ENCODE data around the gene MYRF.

MYRF gene

DNA sequence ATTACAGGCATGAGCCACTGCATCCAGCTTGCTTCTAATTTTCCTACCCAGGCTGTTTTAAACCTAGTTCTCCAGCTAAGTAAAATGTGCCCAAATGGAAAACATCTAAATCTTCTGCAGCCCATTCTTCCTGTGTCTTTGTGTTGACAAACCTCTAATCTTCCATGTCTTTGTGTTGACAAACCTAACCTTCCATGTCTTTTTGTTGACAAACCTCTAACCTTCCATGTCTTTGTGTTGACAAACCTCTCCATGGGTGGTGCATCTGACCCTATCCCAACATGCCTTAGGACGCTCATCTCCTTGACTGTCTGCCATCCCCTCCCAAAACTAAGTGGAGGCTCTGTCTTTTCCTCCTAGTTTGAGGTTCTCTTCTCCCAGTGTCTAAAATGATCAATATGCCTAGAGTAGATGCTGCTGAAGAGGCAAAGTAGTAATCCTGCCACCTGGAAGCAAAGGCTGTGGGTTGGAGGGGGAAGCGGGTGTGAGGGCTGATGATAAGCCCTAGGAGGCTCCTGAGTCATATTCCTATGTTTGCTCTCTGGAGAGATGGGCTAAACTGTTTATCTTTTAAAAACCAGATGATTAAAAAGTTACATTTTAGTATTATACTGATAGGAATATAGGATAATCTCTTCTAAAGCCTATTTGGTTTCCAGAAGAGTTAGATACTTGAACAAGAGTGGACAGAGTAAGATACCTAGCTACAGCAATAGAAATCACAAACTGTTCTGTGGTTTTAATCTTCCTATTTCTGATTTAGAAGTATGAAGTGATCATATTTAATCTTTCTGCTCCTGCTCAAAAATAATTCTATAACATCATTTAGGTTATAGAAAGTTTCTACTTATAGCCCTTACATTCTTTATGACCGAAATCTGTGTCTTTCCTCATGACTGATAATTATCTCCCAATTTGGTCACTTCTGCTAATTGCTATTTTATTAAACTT, 48.2 kb downstream of the MYRF start:
- peak; percentile 83 for DNase-seq

DNA sequence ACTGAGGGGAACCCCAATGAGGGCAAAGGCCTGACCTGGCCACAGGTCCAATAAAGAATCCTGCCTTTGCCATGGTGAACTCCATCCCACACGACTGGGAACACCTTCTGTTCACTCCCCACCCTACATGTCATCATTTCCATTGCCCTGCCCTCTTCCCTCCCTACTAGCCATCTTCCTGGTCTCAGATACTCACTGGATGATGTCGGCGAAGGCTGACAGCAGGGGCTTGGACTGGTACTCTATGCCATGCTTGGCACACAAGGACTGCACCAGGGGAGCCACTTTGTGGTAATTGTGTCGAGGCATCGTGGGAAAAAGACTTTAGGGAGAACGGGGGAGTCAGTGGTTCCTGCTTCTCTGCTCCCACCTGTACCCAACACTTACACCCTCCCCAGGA, 50.2 kb downstream of the MYRF start:
- no peak for DNase-seq

DNA sequence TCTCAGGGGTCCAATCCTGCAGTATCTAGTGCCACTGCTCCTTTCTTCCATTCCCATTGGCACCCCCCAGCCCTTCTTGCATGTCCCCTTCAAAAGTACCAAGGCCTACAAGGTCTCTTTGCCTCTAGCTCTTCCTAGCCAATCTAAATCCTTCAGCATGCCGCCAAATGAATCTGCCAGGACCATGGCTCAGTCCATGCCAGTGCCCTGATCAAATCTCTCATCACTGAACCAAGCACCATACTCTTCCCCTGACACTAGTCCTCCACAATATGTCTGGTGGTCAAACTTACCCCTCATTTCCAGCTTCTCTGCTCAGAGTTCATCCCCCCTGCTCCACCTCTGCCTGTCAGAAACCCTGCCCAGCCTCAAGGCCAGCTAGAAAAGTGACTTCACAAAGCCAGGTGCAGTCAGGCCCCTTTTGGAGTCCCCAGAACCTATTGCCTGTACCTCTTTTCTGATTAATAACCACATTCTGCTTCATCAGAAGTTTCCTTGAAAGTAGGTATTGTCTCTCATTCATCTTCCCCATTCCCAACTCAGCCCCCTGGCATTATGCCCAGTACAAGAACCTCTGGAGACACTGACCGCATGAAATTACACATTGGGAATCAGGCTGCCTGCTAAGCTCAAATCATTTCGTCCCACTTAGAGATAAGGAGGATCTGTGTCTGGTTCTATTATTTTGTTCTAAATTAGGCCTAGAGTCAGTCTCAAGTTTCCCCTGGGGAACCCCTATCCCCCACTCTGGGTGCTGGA, 51.6 kb downstream of the MYRF start:
- DNase-seq, result no peak

DNA sequence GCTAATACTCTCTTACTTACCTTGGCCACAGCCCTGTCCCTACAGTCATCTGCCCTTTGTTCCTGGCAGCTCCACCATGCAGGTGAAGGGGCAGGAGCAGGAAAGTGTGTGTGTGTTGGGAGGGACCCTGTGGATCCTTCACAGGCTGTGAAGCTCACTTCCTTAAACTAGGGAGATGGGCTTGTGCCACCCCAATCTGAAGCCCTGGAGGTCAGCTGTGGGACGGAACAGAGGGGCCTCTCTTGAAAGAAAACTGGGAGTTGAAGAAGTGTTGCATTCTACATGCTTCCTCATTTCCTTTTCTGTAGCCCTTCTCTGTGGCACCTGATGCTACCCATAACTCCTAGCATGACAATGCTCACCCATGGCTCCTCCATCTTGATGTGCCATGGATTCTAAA, 52.7 kb downstream of the MYRF start:
- no peak for DNase-seq

DNA sequence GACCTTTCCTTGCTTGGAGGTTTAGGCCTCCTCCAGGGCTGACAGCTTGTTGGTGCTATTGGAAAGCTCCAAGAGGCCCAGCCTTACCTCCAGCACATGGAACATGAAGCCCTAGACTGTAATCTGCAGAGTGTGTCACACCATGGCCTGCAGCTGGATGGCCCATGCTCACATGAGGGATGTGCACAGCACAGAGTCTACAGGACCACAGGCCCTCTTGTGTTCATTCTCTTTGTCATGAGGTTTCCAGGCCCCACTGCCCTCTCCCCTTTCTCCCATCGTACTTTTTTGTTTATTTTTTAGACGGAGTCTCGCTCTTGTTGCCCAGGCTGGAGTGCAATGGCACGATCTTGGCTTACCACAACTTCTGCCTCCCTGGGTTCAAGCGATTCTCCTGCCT, 54.3 kb downstream of the MYRF start:
- DNase-seq, result no peak

DNA sequence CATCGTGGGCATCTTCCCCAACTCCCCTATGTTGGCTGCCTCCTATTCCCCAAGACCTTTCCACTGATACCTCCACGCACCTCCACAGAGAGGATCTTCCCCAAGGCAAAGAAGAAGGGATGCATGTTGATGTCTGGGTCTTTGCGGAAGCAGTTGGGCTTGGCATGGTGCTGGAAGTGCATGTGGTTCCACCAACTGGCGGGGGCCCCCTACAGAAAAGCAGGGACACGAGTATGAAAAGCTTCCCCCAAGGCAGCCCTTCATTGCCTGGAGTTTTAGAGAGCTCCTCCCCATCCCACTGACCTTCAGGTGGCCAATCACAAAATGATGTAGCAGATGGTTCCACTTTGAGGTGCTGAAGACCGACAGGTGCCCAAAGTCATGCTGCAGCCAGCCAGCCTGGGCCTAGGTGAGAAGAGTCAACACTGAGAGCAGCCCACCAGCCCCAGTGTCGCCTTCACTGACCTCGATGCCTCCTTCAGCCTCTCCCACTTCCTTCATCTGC, 58.3 kb downstream of the MYRF start:
- no peak for DNase-seq

DNA sequence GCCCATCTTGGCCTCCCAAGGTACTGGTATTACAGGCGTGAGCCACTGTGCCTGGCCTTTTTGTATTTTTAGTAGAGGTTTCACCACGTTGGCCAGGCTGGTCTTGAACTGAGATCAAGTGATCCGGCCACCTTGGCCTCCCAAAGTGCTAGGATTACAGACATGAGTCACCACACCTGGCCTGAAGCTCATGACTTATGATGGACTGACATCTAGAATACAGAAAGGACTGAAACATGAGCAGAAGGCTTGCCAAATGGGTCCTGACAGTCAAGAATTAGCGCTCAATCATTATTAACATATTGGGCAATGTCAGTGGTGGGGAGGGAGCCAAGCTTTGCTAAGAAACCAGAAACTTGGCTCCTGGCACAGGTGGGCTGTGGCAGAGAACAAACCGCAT, 59.4 kb downstream of the MYRF start:
- DNase-seq, result no peak

DNA sequence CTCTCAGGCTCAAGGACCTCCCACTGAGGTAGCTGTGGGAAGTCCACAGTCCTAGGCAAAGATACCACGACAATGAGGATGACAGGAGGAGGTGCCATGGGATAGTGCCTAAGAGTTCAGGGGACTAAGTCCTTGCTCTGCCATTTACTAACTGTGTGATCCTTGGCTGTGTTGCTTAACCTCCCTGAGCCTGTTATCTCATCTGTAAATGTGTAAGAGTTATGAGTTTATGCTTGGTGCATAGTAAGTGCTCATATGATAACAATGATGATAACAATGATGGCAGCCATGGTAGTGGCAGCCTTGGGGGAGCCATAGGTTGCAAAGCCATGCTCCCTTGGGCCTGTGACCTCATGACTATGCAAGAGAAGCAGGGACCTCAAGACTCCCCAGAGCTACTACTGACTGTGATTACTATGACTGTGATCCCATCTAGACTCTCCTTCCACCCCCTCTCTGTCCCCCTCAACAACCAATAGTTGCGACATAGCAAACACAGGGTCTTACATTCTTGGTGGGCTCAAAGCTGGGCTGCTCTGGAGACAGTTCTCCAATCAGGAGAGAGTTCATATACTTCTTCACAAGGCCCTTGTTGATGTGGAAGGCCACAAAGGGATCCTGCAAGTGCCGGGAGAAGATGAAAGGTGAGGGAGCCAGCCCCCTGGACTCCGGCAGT, 60.4 kb downstream of the MYRF start:
- DNase-seq, result no peak

DNA sequence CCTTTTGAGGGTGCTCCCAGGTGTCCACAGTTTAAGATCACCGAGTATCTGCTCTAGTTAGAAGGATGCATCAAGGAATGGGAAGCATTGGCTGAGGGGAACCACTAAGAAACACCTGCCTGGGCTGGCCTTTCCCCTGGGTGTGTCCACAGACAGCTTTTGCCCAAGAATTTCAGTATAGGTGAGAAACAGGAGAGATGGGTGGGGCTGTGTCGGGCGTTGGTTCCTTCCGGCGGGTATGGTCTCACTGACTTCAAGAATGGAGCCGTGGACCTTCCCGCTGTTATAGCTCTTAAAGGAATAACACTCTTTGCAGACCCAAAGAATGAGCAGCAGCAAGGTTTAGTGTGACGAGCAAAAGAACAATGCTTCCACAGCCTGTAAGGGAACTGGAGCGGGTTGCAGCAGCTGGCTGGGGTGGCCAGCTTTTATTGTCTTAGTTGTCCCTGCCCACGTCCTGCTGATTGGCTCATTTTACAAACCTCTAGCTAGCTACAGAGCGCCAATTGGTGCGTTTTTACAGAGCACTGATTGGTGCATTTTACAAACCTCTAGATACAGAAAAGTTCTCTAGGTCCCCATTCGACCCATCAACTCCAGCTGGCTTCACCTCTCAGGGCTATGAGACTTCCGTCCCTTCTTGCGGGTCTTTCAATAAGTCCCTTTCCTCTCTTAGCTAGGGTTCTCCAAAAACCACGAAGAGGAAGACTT, 62.0 kb downstream of the MYRF start:
- DNase-seq, result peak; percentile 67

DNA sequence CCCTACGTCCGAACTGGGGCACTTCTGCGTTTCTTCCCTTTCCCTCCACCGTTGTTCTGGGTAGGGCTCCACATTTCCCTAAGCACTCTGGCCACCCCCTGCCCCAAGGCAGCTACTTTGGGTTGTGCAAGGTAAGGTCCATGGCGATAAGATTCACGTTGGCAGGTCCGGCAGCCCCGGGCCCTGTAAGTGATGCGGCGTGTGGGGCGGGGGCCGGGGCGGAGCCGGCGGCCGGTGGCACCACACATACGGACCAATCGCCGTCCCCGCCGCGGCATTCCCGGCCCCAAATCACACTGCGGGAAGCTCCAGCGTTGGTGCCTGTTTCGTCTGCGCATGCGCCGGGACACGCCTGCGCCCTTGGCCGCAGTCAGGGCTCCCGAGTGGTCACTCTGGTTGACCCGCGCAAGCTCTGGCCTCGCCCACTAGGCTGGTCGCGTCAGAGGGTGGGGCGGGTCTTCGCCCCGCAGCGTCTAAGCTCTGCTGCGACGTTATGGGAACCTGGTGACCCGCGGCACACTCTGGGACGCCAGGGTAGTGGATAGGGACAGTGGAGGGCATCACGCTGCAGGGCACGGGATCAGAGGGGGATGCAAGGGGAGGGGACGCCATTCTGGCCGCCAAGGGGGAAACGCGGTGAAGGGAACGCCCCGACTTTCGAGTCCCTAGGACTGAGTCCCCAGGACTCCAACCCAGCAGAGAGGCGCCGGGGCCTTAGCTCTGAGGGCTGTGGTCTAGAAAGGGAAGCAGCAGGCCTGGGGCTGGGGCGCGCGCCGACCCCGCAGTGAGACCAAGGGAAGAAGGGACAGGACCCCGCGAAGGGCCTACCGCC, 62.7 kb downstream of the MYRF start:
- DNase-seq, result peak; percentile 91

DNA sequence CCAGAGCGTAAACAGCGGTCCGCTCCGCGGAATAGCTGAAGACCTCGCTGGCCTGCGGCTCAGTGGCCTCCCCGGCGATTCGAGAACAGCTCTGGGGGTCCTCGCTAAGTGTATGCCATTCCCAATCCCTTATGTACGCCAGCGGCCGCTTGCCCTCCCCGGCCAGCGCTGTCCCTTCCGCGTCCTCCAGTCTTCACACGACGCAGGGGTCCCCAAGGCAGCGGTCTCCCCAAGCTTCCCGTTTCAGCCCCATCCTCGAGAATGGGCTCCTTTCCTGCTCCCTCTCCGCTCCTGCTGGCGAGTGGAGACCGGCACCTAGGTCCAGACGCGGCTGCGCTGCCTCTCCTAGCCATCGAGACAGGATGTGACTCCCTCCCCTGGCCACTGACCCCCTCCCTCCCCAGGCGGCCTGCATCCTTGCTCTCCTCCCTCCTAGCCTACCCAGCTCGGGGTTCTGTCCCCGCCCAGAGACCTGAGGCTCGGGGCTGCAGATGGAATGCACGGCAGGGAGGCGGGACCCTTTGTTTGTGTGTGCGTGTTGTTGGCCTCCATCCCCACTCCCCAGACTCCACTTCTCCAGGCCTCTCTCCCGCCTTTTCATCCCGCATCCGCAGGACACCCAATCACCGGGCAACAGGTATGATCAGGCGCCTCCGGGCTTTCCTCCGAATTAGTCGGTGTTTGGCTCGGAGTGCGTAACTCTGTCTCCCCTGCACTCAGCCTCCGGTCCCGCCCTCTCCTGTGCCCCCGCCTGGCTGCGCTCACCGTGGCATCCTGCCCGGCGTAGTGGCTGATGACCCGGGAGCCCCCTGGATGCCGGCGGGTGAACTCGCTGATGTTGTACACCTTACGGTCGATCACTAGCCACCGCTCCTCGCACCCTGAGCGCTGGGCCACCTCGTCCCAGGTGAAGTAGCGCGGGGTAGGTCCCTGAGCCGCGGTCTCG, 63.6 kb downstream of the MYRF start:
- DNase-seq, result peak; percentile 73

DNA sequence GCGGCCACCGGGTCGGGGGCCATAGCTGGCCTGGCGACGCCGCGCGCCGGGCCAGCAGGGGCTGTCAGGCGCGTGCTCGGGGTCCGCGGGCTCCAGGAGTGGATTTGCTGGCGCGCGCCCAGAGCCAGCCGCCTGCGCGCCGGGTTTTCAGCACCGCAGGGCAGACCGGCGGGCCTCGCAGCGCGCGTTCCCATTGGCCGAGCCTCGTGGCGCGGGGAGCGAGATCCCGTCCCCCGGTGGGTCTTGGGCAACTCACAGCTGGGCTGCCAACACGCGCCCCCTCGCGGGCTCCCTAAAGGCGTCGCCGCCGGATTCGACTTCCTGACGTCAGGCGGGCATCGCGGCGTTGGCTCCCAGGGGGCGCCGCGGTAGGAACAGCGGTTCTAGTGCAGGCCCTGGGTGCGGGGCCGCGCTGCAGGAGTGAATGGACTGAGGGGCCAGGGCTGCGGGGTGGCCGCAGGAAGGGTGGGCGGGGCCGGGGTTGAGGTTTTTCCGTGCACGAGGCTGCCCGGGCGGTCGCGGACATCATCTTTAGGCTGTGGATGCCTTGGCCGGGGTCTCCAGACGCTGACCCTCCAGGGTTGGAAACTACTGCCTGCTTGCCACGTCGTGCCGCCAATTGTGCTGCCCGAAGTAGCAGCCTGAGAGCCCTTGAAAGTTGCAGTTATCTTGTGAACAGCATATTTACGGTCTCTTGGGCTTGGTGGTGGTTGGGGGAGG, 64.5 kb downstream of the MYRF start, which contains the start of gene FADS1:
Gene FADS1, minus strand, starts transcription at position 268 of the 720 bp plus-strand sequence. Its CDS starts 74 bp downstream, at position 194.
- DNase-seq, result peak; percentile 96

DNA sequence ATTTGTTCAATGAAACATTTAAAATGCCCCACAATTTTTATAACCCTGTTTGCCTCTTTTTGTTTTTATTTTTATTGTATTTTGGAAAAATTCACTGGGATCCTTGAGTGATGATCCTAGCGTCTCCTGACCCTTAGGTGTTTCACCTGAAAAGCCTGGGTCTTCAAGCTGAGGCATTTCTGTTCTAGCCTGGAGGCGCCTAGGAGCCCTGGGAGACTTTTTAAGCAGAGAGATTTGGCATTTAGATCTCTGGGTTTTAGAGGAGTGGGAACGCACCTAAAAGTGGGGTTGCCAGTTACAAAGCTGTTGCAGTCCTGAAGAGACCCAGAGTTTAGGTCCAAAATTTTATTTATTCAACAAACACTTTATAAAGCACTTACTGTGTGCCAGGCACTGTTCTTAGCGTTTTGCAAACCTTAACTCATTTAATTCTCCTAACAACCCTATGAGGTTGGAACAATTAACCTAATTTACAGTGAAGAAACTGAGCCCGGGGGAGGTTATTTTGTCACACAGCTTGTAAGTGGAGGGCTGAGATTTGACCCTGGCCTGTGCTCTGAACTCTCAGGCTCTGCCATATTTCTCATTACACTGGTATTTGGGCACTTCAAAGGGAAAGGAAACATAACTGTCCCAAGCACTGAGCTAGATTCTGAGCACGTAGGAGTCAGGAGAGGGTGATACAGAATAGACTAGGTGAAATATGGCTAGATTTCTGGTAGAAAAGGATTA, 65.2 kb downstream of the MYRF start:
- DNase-seq, result no peak

DNA sequence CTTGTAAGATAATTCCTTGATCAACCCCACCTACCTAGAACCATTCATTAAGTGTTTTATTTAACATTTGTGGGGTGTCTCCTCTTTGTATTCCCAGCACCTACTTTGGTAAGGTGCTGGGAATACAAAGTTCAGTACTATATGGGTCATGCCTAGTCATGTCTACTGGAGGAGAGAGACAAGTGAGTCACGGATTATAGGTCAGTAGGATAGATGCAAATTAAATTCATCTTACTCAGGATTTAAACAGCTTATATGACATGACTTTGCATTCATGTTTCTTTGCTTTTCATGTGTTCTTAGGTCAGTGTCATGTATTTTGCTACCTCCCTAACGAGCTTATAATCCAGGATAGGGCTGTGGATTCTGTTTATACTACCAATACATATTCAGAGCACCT, 67.7 kb downstream of the MYRF start:
- no peak for DNase-seq

DNA sequence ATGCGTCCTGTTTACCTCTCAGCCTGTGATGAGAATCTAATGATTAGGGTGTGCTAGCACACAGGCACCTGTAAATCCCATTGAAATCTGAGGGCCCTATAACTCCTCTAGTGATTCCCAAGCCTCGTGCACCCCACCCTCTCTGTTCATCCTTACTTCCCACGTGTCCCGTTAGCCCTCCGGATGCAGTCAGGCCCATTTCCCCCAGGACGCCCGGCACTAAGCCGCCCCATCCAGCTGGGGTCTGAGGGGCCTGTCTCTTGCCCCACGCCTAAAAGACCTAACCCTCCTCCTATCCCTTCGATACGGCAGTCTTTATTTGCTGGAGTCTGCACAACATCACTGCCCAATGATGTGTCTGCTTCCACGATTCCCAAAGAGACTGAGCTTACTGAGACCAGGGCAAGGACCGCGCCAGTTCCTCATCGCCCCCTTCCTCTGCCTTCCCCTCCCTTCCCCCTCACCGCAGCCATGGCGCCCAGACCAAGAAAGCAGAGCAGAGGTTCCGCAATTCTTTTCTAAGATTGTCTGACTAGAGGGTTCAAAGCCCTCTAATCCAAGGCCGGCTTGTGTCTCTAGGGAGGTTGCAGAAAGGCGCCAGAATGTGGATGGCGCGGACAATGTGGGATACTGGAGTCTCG, 74.6 kb downstream of the MYRF start:
- peak; percentile 33 for DNase-seq

DNA sequence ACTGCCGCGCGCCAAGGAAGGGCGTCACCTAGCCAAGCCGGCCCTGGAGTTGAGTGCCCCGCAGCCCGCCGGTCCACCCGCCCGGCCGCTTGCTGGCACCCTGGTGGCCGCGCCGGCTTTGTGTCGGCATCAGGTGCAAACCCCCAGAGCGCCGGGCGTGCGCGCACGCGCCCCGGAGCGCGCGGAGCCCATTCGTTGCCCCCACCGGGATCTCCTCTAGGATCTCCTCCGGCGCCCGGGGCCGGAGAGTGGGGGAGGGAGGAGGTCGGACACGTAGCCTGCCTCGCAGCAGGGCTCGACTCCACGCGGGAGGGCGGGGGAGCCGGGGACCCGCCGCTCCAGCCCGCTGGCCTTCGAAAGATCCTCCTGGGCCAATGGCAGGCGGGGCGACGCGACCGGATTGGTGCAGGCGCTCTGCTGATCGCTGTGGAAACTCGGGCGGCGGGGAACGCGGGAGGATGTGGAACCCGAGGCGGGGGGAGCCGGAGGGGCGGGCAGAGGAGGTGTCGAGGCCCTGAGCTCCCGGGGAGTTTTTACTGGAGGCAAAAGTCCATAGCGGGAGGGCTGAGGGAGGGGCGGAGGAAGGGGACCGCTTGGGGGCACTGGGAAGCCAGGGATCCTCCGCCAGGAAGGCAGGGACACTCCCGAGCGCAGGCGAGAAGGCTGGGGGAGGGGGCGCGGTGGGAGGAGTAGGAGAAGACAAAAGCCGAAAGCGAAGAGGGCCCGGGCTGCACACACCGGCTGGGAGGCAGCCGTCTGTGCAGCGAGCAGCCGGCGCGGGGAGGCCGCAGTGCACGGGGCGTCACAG, 75.3 kb downstream of the MYRF start, which contains the start of gene FADS2:
Gene FADS2, plus strand, starts transcription at position 730 of the 808 bp plus-strand sequence. CDS start 91 bp downstream, outside the sequence.
- DNase-seq, result peak; percentile 97

DNA sequence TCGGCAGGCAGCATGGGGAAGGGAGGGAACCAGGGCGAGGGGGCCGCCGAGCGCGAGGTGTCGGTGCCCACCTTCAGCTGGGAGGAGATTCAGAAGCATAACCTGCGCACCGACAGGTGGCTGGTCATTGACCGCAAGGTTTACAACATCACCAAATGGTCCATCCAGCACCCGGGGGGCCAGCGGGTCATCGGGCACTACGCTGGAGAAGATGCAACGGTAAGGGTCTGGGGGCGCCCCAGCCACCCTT, 75.9 kb downstream of the MYRF start:
- DNase-seq, result no peak

All from hematopoietic multipotent progenitor cell treated with erythropoietin and hydrocortisone succinate and interleukin-3 and kit ligand, for 8 days (in vitro differentiated cells).